Measurements from ENCODE around the gene KCTD16.

- TF ChIP-seq CTCF (IDR thresholded peaks at IDR 0.05): no peak
- no peak for TF ChIP-seq POLR2A (IDR thresholded peaks at IDR 0.05)
- no peak for TF ChIP-seq POLR2AphosphoS5 (IDR thresholded peaks at IDR 0.05)
Measured at GRCh38 chr5:144331361-144331760, 160.7 kb downstream of the KCTD16 start.

All from prostate gland (tissue), 2 donors.